Right atrium auricular region (tissue), 2 donors: Measurements from ENCODE around the gene RBMS2. TPM values are rescaled to one million over a fixed set of nuclear protein-coding genes. Genes with fewer than 3 reads are reported as not detected.
"Not testable (repeated sequence)": the region's sequence is repeated elsewhere in the genome, so short reads cannot be mapped to it uniquely, and the experiment has no call there.

Experiments used
- DNase-seq: peaks from one replicate; pipeline ENCODE4 v3.0.0-alpha.2; 2019; ENCODE audit warnings: low spot score
- H3K27ac ChIP-seq, 2 donors: fragments of 200-600 bp; sonication (generic); 1 replicate in 1 of 2; 2 replicates in 1 of 2; pipeline ENCODE4 v1.5.1; 2016 to 2019
- H3K27me3 ChIP-seq, 2 donors: fragments of 200-600 bp; sonication (generic); one replicate each; pipeline versions ENCODE4 v1.5.1 to v1.6.0; 2017 to 2019
- H3K36me3 ChIP-seq: fragments of 200-600 bp; sonication (generic); one replicate; pipeline ENCODE4 v1.5.1; 2016
- H3K4me1 ChIP-seq, 2 donors: fragments of 200-600 bp; sonication (generic); one replicate each; pipeline versions ENCODE4 v1.5.1 to v1.6.0; 2017 to 2019
- H3K4me3 ChIP-seq, 2 donors: fragments of 200-600 bp; sonication (generic); 1 replicate in 1 of 2; 2 replicates in 1 of 2; pipeline ENCODE4 v1.5.1; 2017 to 2019; ENCODE audit warnings: mild to moderate bottlenecking in 1 of 2, moderate library complexity in 1 of 2
- H3K9me3 ChIP-seq, 2 donors: fragments of 200-600 bp; sonication (generic); one replicate each; pipeline ENCODE4 v1.5.1; 2019
- CTCF ChIP-seq, 2 donors: fragments of 200-600 bp; sonication (generic); IDR thresholded peaks; one replicate each; pipeline ENCODE4 v1.5.1; 2019; ENCODE audit warnings: antibody characterized with exemption in 2 of 2
- total RNA-seq, 2 donors: library from RNA; depleted of rRNA; stranded (reverse); fragments of >200 nt; gene quantifications; one replicate each; pipeline ENCODE4 v1.1.0, GENCODE V29; 2016

RBMS2 gene
- total RNA-seq, 2 donors from 2014 or later = 12.8 to 28.5 TPM

GRCh38 chr12:56514014-56514318 lies 7.7 kb upstream of the RBMS2 start:
- DNase-seq, H3K4me3 ChIP-seq, H3K27me3 ChIP-seq, H3K4me1 ChIP-seq, H3K27ac ChIP-seq, H3K9me3 ChIP-seq, H3K36me3 ChIP-seq: not testable (repeated sequence)
- TF ChIP-seq CTCF (IDR thresholded peaks at IDR 0.05) = peak in 1 of 2 donors; percentile 17

- no peak for TF ChIP-seq CTCF (IDR thresholded peaks at IDR 0.05)
- H3K27me3 ChIP-seq = no peaks in the 10 kb centered on the region
- H3K9me3 ChIP-seq = no peaks in the 10 kb centered on the region
- no peak overlapping the region for H3K27ac ChIP-seq
- DNase-seq = no peak
- H3K4me3 ChIP-seq = no peak overlapping the region
- peaks cover 0 to 15% of the 10 kb centered on the region in 2 donors for H3K4me1 ChIP-seq
- no peaks in the 10 kb centered on the region for H3K36me3 ChIP-seq
Measured at GRCh38 chr12:56517854-56518253, 3.8 kb upstream of the RBMS2 start.

- TF ChIP-seq CTCF (IDR thresholded peaks at IDR 0.05) = no peak
- H3K27ac ChIP-seq = peak overlapping the region in 1 of 2 donors; percentile 91
- no peaks in the 10 kb centered on the region for H3K36me3 ChIP-seq
- no peak overlapping the region for H3K4me3 ChIP-seq
- peaks cover 0 to 22% of the 10 kb centered on the region in 2 donors for H3K4me1 ChIP-seq
- H3K27me3 ChIP-seq = no peaks in the 10 kb centered on the region
- no peak for DNase-seq
- no peaks in the 10 kb centered on the region for H3K9me3 ChIP-seq
Measured at GRCh38 chr12:56518570-56518969, 3.0 kb upstream of the RBMS2 start.

GRCh38 chr12:56520048-56520447 lies 1.6 kb upstream of the RBMS2 start:
- no peak for TF ChIP-seq CTCF (IDR thresholded peaks at IDR 0.05)
- peak overlapping the region; percentile 90 to 91 for H3K27ac ChIP-seq
- DNase-seq = no peak

GRCh38 chr12:56520506-56520905 lies 1.1 kb upstream of the RBMS2 start:
- no peak for DNase-seq
- H3K4me3 ChIP-seq = peak overlapping the region; percentile 52 to 61
- TF ChIP-seq CTCF (IDR thresholded peaks at IDR 0.05) = no peak

More at GRCh38 chr12:56520048-56520447, 1.6 kb upstream of the RBMS2 start:
- Histone ChIP-seq H3K4me1 (peaks cover 0 to 31% of the 10 kb centered on the region in 2 donors), H3K36me3 (no peaks in the 10 kb centered on the region), H3K4me3 (peak overlapping the region; percentile 52 to 61), H3K9me3 (no peaks in the 10 kb centered on the region), H3K27me3 (no peaks in the 10 kb centered on the region)

GRCh38 chr12:56521209-56521589 lies 421 bp upstream of the RBMS2 start:
- Histone ChIP-seq H3K4me1 (peaks cover 0 to 42% of the 10 kb centered on the region in 2 donors), H3K27me3 (no peaks in the 10 kb centered on the region)
- no peak for DNase-seq

More at GRCh38 chr12:56520506-56520905, 1.1 kb upstream of the RBMS2 start:
- H3K4me1 ChIP-seq = peaks cover 0 to 36% of the 10 kb centered on the region in 2 donors
- H3K9me3 ChIP-seq = no peaks in the 10 kb centered on the region
- H3K27ac ChIP-seq = peak overlapping the region; percentile 90 to 91
- H3K36me3 ChIP-seq = no peaks in the 10 kb centered on the region
- H3K27me3 ChIP-seq = no peaks in the 10 kb centered on the region

More at GRCh38 chr12:56521209-56521589, 421 bp upstream of the RBMS2 start:
- no peak for TF ChIP-seq CTCF (IDR thresholded peaks at IDR 0.05)
- Histone ChIP-seq H3K27ac (peak overlapping the region; percentile 90 to 91), H3K36me3 (no peaks in the 10 kb centered on the region), H3K9me3 (no peaks in the 10 kb centered on the region), H3K4me3 (peak overlapping the region; percentile 52 to 61)
